ENCODE results near the gene STXBP6.

DNA sequence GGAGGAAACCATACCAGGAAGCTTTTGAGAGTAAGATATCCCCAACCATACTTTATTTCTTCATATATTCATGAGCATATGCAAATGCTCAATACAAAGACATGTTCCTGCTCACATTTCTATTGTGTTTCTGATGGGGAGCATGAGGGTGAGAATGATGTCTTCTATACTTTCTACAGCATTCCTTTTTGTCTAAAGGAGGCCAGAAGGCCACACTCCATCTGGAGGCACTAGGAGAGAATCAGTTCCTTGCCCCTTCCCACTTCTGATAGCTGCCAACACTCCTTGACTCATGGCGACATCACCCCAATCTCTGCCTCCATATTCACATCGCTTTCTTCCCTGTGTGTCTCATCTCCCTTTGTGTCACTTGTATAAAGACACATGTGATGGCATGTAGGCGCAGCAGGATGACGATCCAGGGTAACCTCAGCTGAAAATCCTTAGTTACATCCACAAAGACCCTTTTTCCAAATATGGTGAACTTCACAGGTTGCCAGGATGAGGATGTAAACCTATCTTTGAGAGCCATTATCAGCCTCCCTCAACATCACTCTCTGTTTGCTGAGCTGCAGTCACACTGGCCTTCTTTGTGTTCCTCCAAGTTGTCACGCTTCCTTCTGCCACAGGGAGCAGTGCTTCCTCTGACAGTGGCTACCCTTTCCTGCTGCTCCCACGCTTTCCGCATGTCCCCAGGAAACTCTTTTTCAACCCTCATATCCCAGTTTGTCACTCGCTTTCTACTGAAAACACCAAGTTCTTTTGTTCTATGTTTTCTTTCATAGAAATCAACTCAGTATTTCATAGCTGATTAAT lies 96.9 kb downstream of the STXBP6 start:
- TF ChIP-seq, protein P1, sequence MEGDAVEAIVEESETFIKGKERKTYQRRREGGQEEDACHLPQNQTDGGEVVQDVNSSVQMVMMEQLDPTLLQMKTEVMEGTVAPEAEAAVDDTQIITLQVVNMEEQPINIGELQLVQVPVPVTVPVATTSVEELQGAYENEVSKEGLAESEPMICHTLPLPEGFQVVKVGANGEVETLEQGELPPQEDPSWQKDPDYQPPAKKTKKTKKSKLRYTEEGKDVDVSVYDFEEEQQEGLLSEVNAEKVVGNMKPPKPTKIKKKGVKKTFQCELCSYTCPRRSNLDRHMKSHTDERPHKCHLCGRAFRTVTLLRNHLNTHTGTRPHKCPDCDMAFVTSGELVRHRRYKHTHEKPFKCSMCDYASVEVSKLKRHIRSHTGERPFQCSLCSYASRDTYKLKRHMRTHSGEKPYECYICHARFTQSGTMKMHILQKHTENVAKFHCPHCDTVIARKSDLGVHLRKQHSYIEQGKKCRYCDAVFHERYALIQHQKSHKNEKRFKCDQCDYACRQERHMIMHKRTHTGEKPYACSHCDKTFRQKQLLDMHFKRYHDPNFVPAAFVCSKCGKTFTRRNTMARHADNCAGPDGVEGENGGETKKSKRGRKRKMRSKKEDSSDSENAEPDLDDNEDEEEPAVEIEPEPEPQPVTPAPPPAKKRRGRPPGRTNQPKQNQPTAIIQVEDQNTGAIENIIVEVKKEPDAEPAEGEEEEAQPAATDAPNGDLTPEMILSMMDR (IDR thresholded peaks at IDR 0.05; ENCODE audit: insufficient read depth, low read length): no peak
- no peak for TF ChIP-seq POLR2AphosphoS5 (IDR thresholded peaks at IDR 0.05; ENCODE audit: low read depth)
- no peak for TF ChIP-seq REST (IDR thresholded peaks at IDR 0.05; ENCODE audit: insufficient replicate concordance, low read depth)
- TF ChIP-seq GABPA (IDR thresholded peaks at IDR 0.05; ENCODE audit: low read depth): no peak
